ENCODE results near the gene TSPAN18. TPM values are rescaled to one million over a fixed set of nuclear protein-coding genes. Genes with fewer than 3 reads are reported as not detected.

TSPAN18 gene
- total RNA-seq, 1 donor from 2014 or later, result 5.2 TPM

DNA sequence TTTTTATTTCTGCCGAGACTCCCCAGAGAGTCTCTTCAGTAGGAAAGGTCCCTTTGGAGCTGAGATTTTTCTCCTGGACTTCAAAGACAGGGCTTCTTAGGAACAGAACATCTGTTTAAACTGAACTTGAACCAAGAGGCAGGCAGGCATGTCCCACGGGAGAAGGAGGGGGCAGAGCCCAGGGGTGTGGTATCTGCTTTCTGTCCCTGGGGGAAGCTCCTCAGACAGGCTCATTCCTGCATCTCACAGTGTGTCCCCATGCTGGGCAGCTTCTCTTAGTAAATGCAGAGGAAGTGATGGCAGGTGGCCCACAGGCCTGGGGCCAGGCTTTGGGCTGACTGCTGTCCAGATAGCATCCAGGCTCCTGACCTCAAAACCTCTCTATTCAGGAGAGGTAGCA is 47.3 kb downstream of the TSPAN18 start:
- TF ChIP-seq CTCF (IDR thresholded peaks at IDR 0.05; ENCODE audit: insufficient read depth, low read length, poor library complexity, severe bottlenecking), result no peak
- DNase-seq (ENCODE audit: low read depth), result no peak
- H3K36me3 ChIP-seq (ENCODE audit: control insufficient read depth, insufficient read depth, low read length), result no peaks in the 10 kb centered on the region

GRCh38 chr11:44774731-44775130 is 48.0 kb downstream of the TSPAN18 start:
- TF ChIP-seq CTCF (IDR thresholded peaks at IDR 0.05; ENCODE audit: insufficient read depth, low read length, poor library complexity, severe bottlenecking), result no peak

More for the DNA sequence above, 47.3 kb downstream of the TSPAN18 start:
- peaks cover 7% of the 10 kb centered on the region for H3K27me3 ChIP-seq (ENCODE audit: control insufficient read depth, insufficient read depth, low read length)
- H3K4me3 ChIP-seq (ENCODE audit: low read depth, low read length), result no peak overlapping the region

GRCh38 chr11:44775366-44775984 is 48.7 kb downstream of the TSPAN18 start:
- no peaks in the 10 kb centered on the region for H3K36me3 ChIP-seq (ENCODE audit: control insufficient read depth, insufficient read depth, low read length)
- peak; percentile 79 for TF ChIP-seq CTCF (IDR thresholded peaks at IDR 0.05; ENCODE audit: insufficient read depth, low read length, poor library complexity, severe bottlenecking)
- no peak for DNase-seq (ENCODE audit: low read depth)
- peaks cover 7% of the 10 kb centered on the region for H3K27me3 ChIP-seq (ENCODE audit: control insufficient read depth, insufficient read depth, low read length)
- no peak overlapping the region for H3K4me3 ChIP-seq (ENCODE audit: low read depth, low read length)

More at GRCh38 chr11:44774731-44775130, 48.0 kb downstream of the TSPAN18 start:
- Histone ChIP-seq H3K4me3 (ENCODE audit: low read depth, low read length) (no peak overlapping the region), H3K27me3 (ENCODE audit: control insufficient read depth, insufficient read depth, low read length) (peaks cover 7% of the 10 kb centered on the region), H3K36me3 (ENCODE audit: control insufficient read depth, insufficient read depth, low read length) (no peaks in the 10 kb centered on the region)
- no peak for DNase-seq (ENCODE audit: low read depth)

- TF ChIP-seq CTCF (IDR thresholded peaks at IDR 0.05; ENCODE audit: insufficient read depth, low read length, poor library complexity, severe bottlenecking), result no peak
- DNase-seq (ENCODE audit: low read depth), result no peak
Observed at GRCh38 chr11:44775985-44776446, 49.3 kb downstream of the TSPAN18 start.

DNA sequence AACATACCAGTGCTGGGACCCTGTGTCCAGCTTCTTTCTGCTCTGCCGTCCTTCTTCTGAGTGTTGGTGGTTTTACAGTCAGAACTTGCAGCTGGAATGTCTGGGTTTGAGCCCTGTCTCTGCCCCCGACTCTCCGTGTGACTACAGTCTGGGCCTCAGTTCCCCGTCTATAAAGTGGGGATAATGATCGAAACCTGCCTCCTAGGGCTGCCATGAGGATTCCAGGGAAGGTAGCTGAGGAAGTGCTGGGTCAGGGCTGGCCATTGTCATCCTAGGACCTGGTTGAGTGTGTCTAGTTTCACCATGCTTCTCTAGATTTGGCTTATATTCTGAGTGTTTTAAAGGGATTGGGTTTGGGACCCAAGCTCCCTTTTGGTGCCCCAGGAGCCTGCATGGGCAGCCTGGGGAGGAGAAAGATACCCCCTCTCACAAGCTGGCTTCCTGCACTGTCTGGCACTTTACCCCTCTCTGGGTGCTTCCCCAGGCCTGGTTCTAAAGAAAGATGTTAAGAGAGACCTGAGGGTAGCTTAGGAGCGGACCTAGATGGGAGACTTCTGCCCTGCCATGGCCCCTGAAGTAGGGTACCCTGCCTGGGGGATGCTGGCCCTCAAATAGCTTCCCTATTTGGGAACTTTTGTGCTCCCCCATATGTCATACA is 49.9 kb downstream of the TSPAN18 start:
- TF ChIP-seq CTCF (IDR thresholded peaks at IDR 0.05; ENCODE audit: insufficient read depth, low read length, poor library complexity, severe bottlenecking), result no peak
- peaks cover 7% of the 10 kb centered on the region for H3K27me3 ChIP-seq (ENCODE audit: control insufficient read depth, insufficient read depth, low read length)
- no peaks in the 10 kb centered on the region for H3K36me3 ChIP-seq (ENCODE audit: control insufficient read depth, insufficient read depth, low read length)
- no peak overlapping the region for H3K4me3 ChIP-seq (ENCODE audit: low read depth, low read length)
- no peak for DNase-seq (ENCODE audit: low read depth)

More at GRCh38 chr11:44775985-44776446, 49.3 kb downstream of the TSPAN18 start:
- Histone ChIP-seq H3K4me3 (ENCODE audit: low read depth, low read length) (no peak overlapping the region), H3K27me3 (ENCODE audit: control insufficient read depth, insufficient read depth, low read length) (peaks cover 7% of the 10 kb centered on the region), H3K36me3 (ENCODE audit: control insufficient read depth, insufficient read depth, low read length) (no peaks in the 10 kb centered on the region)

All from kidney epithelial cell (primary cell).